SK-N-SH (cell line): Measurements from ENCODE around the gene CKAP2L. TPM values are rescaled to one million over a fixed set of nuclear protein-coding genes. Genes with fewer than 3 reads are reported as not detected.

Source experiments
- CTCF ChIA-PET: fragments of 300-600, 350-600 bp; formaldehyde crosslinking; extraction: SDS; loops from one replicate; lab custom pipeline; 2021; lab: Yijun Ruan, JAX
- POLR2A ChIA-PET: fragments of 350-600 bp; sonication (Branson Sonifier 250); formaldehyde crosslinking; extraction: SDS; loops from one replicate; lab custom pipeline; 2020; ENCODE audit warnings: antibody characterized with exemption, inconsistent platforms; lab: Yijun Ruan, JAX
- DNase-seq: peaks from one replicate; pipeline ENCODE4 v3.0.0; 2012
- H2AFZ ChIP-seq: fragments of 200-600 bp; sonication (generic); 2 replicates; pipeline ENCODE4 v1.8.1; 2016; ENCODE audit warnings: antibody characterized with exemption, mild to moderate bottlenecking, low read depth
- H3F3A ChIP-seq: fragments of 200-600 bp; sonication (generic); replicated peaks from 2 replicates; pipeline ENCODE3; 2016; ENCODE audit warnings: antibody characterized with exemption, mild to moderate bottlenecking; ENCODE audit not compliant: insufficient read depth
- H3K27ac ChIP-seq, 2 experiments: fragments of 200-500 bp in 1 of 2; fragments of 200-600 bp in 1 of 2; sonication (Bioruptor generic) in 1 of 2; sonication (generic), shearing (Covaris generic) in 1 of 2; 2 replicates each; pipeline versions ENCODE4 v1.5.1 to v1.6.1; 2014 to 2016; ENCODE audit warnings: low read depth in 2 of 2, inconsistent platforms in 1 of 2, low read length in 1 of 2, mild to moderate bottlenecking in 1 of 2, mixed read lengths in 1 of 2
- H3K27me3 ChIP-seq: fragments of 200-600 bp; sonication (generic), shearing (Covaris generic); 2 replicates; pipeline ENCODE4 v1.6.1; 2016; ENCODE audit warnings: mixed run types; ENCODE audit not compliant: insufficient read depth
- H3K36me3 ChIP-seq, 2 experiments: fragments of 200-500 bp in 1 of 2; fragments of 200-600 bp in 1 of 2; sonication (Bioruptor generic) in 1 of 2; sonication (generic) in 1 of 2; replicated peaks in 1 of 2; 2 replicates each; pipeline versions ENCODE3 to v1.5.1; 2014 to 2016; ENCODE audit warnings: low read length in 1 of 2, mild to moderate bottlenecking in 1 of 2; ENCODE audit not compliant: insufficient read depth in 2 of 2, control insufficient read depth in 1 of 2
- H3K4me1 ChIP-seq, 2 experiments: fragments of 200-500 bp in 1 of 2; fragments of 200-600 bp in 1 of 2; sonication (Bioruptor generic) in 1 of 2; sonication (generic), shearing (Covaris generic) in 1 of 2; 2 replicates each; pipeline versions ENCODE4 v1.5.1 to v1.6.1; 2014 to 2016; ENCODE audit warnings: low read depth in 1 of 2, low read length in 1 of 2, mixed run types in 1 of 2; ENCODE audit not compliant: insufficient read depth in 2 of 2, control insufficient read depth in 1 of 2
- H3K4me2 ChIP-seq: fragments of 200-600 bp; sonication (generic), shearing (Covaris generic); 2 replicates; pipeline ENCODE4 v1.6.1; 2017; ENCODE audit warnings: mixed run types
- H3K4me3 ChIP-seq, 2 experiments: fragments of 200-500 bp in 1 of 2; fragments of 200-600 bp in 1 of 2; sonication (Bioruptor generic) in 1 of 2; sonication (generic), shearing (Covaris generic) in 1 of 2; 2 replicates each; pipeline versions ENCODE4 v1.5.1 to v1.8.1; 2014 to 2016; ENCODE audit warnings: low read depth in 2 of 2, inconsistent platforms in 1 of 2, low read length in 1 of 2, mild to moderate bottlenecking in 1 of 2, mixed read lengths in 1 of 2, moderate library complexity in 1 of 2
- H3K79me2 ChIP-seq: fragments of 200-600 bp; sonication (generic); 2 replicates; pipeline ENCODE4 v1.8.1; 2017; ENCODE audit warnings: mild to moderate bottlenecking; ENCODE audit not compliant: insufficient read depth
- H3K9ac ChIP-seq: fragments of 200-600 bp; sonication (generic); 2 replicates; pipeline ENCODE4 v1.6.1; 2017; ENCODE audit warnings: mixed run types
- H3K9me2 ChIP-seq: fragments of 200-600 bp; sonication (generic); 2 replicates; pipeline ENCODE4 v1.6.1; 2017; ENCODE audit warnings: mixed run types
- H3K9me3 ChIP-seq: fragments of 200-600 bp; sonication (generic); 2 replicates; pipeline ENCODE4 v1.6.1; 2017; ENCODE audit warnings: mixed run types, mild to moderate bottlenecking, moderate library complexity
- H4K20me1 ChIP-seq: fragments of 200-600 bp; sonication (generic); 2 replicates; pipeline ENCODE4 v1.6.1; 2017; ENCODE audit warnings: mild to moderate bottlenecking, mixed run types; ENCODE audit not compliant: insufficient read depth
- CTCF ChIP-seq: fragments of 200-600 bp; sonication (generic); IDR thresholded peaks from 2 replicates; pipeline ENCODE4 v1.6.1; 2017; ENCODE audit warnings: antibody characterized with exemption, mild to moderate bottlenecking, moderate library complexity
- ELF1 ChIP-seq: IDR thresholded peaks from 2 replicates; pipeline ENCODE4 v1.4.0; 2012
- FOXJ3 ChIP-seq: sonication (generic); formaldehyde crosslinking; IDR thresholded peaks from 2 replicates; pipeline ENCODE4 v1.5.1; 2020; ENCODE audit warnings: mild to moderate bottlenecking, missing genetic modification reagents
- FOXM1 ChIP-seq: IDR thresholded peaks from 2 replicates; pipeline ENCODE4 v1.4.0; 2012; ENCODE audit warnings: low read depth, mild to moderate bottlenecking
- GABPA ChIP-seq: IDR thresholded peaks from 2 replicates; pipeline ENCODE4 v1.4.0; 2012; ENCODE audit warnings: low read depth, mild to moderate bottlenecking
- JUND ChIP-seq: IDR thresholded peaks from 2 replicates; pipeline ENCODE4 v1.4.0; 2012
- PBX3 ChIP-seq: IDR thresholded peaks from 2 replicates; pipeline ENCODE4; 2012
- POLR2AphosphoS5 ChIP-seq: IDR thresholded peaks from 2 replicates; pipeline ENCODE4 v1.6.1; 2012; ENCODE audit warnings: low read depth, low read length
- RAD21 ChIP-seq: IDR thresholded peaks from 2 replicates; pipeline ENCODE4 v1.6.1; 2012; ENCODE audit warnings: mild to moderate bottlenecking, low read length
- REST ChIP-seq: IDR thresholded peaks from 2 replicates; pipeline ENCODE4 v1.6.1; 2012; ENCODE audit warnings: mild to moderate bottlenecking, low read depth, low read length, moderate library complexity
- RXRA ChIP-seq: IDR thresholded peaks from 2 replicates; pipeline ENCODE4 v1.4.0; 2012; ENCODE audit warnings: low read depth, mild to moderate bottlenecking, borderline replicate concordance
- SIN3A ChIP-seq: IDR thresholded peaks from 2 replicates; pipeline ENCODE4 v1.6.1; 2012; ENCODE audit warnings: low read depth, mild to moderate bottlenecking, low read length, moderate library complexity, borderline replicate concordance
- SMC3 ChIP-seq: IDR thresholded peaks from 2 replicates; pipeline ENCODE4 v1.6.1; 2012; ENCODE audit warnings: low read depth, low read length, improper control_type of control experiment
- TAF1 ChIP-seq: IDR thresholded peaks from 2 replicates; pipeline ENCODE4 v1.6.1; 2012; ENCODE audit warnings: low read depth, mild to moderate bottlenecking, low read length, moderate library complexity, borderline replicate concordance
- USF2 ChIP-seq: fragments of 150-350 bp; IDR thresholded peaks from 2 replicates; pipeline ENCODE4 v1.6.1; 2017; ENCODE audit warnings: antibody characterized with exemption, low read length, low read depth, borderline replicate concordance
- YY1 ChIP-seq: IDR thresholded peaks from 2 replicates; pipeline ENCODE4 v1.4.0; 2012; ENCODE audit warnings: low read depth, mild to moderate bottlenecking
- ZBTB33 ChIP-seq: IDR thresholded peaks from 2 replicates; pipeline ENCODE4 v1.4.0; 2012; ENCODE audit warnings: low read depth, borderline replicate concordance
- WGBS: methylation state at CpG from one replicate; pipeline ENCODE4 v1.1.6; 2017; ENCODE audit warnings: low lambda C conversion rate; 5-methylcytosine and 5-hydroxymethylcytosine counted together
- polyA plus RNA-seq, 3 experiments: library from polyadenylated mRNA; depleted of rRNA; stranded (reverse); fragments of >200 nt; gene quantifications; 2 replicates each; pipeline ENCODE4 v1.2.3, GENCODE V29; 2012

Gene CKAP2L
- polyA plus RNA-seq, 1 of the 3 experiments (the other 2 are of a cell fraction): 2.9 TPM

- TF ChIP-seq CTCF: peak; percentile 98
- TF ChIP-seq TAF1: no peak
- no peak for TF ChIP-seq GABPA
- peak; percentile 76 for TF ChIP-seq RAD21
- no peak for TF ChIP-seq JUND
- no peak for TF ChIP-seq YY1
- TF ChIP-seq PBX3: no peak
- TF ChIP-seq POLR2AphosphoS5: no peak
- no peak for TF ChIP-seq USF2
These were observed 14.5 kb downstream of the CKAP2L start (continued) for GRCh38 chr2:112749755-112750559.

GRCh38 chr2:112740527-112740926 lies 23.9 kb downstream of the CKAP2L start:
- H3K9me3 ChIP-seq: no peaks in the 10 kb centered on the region
- peaks cover 34 to 37% of the 10 kb centered on the region in 2 experiments for H3K36me3 ChIP-seq
- no peaks in the 10 kb centered on the region for H3K9me2 ChIP-seq
- no peak overlapping the region for H2AFZ ChIP-seq
- no peak for DNase-seq
- H3F3A ChIP-seq: peaks cover 20% of the 10 kb centered on the region
- no peaks in the 10 kb centered on the region for H3K27me3 ChIP-seq
- H3K9ac ChIP-seq: no peak overlapping the region
- no peak overlapping the region for H3K27ac ChIP-seq
- ChIA-PET POLR2A (no interaction called here), CTCF (interaction anchor here (0.7 to 5.4 kb wide), 6 partner anchors 10 to 219 kb away, joined by 3 to 47 read pairs (median 14); no protein-coding TSS in a partner anchor)
- H3K4me1 ChIP-seq: no peaks in the 10 kb centered on the region
- no peaks in the 10 kb centered on the region for H3K79me2 ChIP-seq
- H3K4me3 ChIP-seq: no peak overlapping the region
- H3K4me2 ChIP-seq: no peak overlapping the region
- no peaks in the 10 kb centered on the region for H4K20me1 ChIP-seq
- 94% methylated on average over 7 of the region's 7 CpGs for WGBS
- no peak for TF ChIP-seq RXRA
- TF ChIP-seq SMC3: no peak
- TF ChIP-seq SIN3A: no peak
- no peak for TF ChIP-seq ELF1
- TF ChIP-seq PBX3: no peak
- TF ChIP-seq REST: no peak
- no peak for TF ChIP-seq USF2
- TF ChIP-seq FOXM1: no peak
- TF ChIP-seq FOXJ3: no peak
- no peak for TF ChIP-seq ZBTB33
